Ovary (tissue), 9 donors: ENCODE results near the gene RPL10A. TPM values are rescaled to one million over a fixed set of nuclear protein-coding genes. Genes with fewer than 3 reads are reported as not detected.
"Not testable (repeated sequence)": the region's sequence is repeated elsewhere in the genome, so short reads cannot be mapped to it uniquely, and the experiment has no call there.

Experiments used
- DNase-seq, 5 donors: peaks; one replicate each; pipeline ENCODE4 v3.0.0-alpha.2; 2019 to 2020
- H3K27ac ChIP-seq, 2 donors: fragments of 200-600 bp; one replicate each; pipeline versions ENCODE4 v1.5.1 to v1.8.0; 2019 to 2022
- H3K27me3 ChIP-seq: fragments of 200-600 bp; one replicate; pipeline ENCODE4 v1.8.0; 2022
- H3K36me3 ChIP-seq: fragments of 200-600 bp; sonication (generic); one replicate; pipeline ENCODE4 v1.5.1; 2019
- H3K4me1 ChIP-seq: one replicate; pipeline ENCODE4 v1.8.1; 2013; ENCODE audit warnings: mild to moderate bottlenecking, moderate library complexity; ENCODE audit not compliant: insufficient read depth
- H3K4me3 ChIP-seq: fragments of 200-600 bp; sonication (generic); one replicate; pipeline ENCODE4 v1.5.1; 2017
- H3K9me3 ChIP-seq, 2 donors: fragments of 200-600 bp in 1 of 2; sonication (generic) in 1 of 2; one replicate each; pipeline versions ENCODE4 v1.5.1 to v1.8.1; 2013 to 2019; ENCODE audit warnings: mild to moderate bottlenecking in 1 of 2, moderate library complexity in 1 of 2
- EP300 ChIP-seq: sonication (generic); formaldehyde crosslinking; IDR thresholded peaks from one replicate; pipeline ENCODE4 v1.6.1; 2017; ENCODE audit warnings: antibody characterized with exemption
- POLR2A ChIP-seq: fragments of 450-650 bp; IDR thresholded peaks from one replicate; pipeline ENCODE4 v1.6.1; 2017; ENCODE audit warnings: antibody characterized with exemption, mild to moderate bottlenecking, moderate library complexity
- WGBS, 3 donors: extraction: QIAGEN DNeasy Blood & Tissue Kit in 1 of 3; methylation state at CpG; one replicate each; pipeline versions ENCODE4 v1.1.5 to v1.1.7; 2013 to 2017; 5-methylcytosine and 5-hydroxymethylcytosine counted together
- intact Hi-C, 4 donors: fragments of 100-400 bp; cut with DNase I; formaldehyde crosslinking; loops; one replicate each; pipeline versions ENCODE4 v1.11.0 to v1.15.1; 2022 to 2023
- polyA plus RNA-seq, 2 donors: library from polyadenylated mRNA; stranded (reverse); fragments of 200-250 nt in 1 of 2; fragments of 350-450 nt in 1 of 2; fragmentation: Illumina TruSeq in 1 of 2; extraction: RNeasy Lipid Tissue Mini Kit (QIAGEN cat#74804) in 1 of 2; gene quantifications; one replicate each; pipeline ENCODE4 v1.2.3, GENCODE V29; 2013 to 2014
- total RNA-seq, 7 donors: library from RNA; depleted of rRNA in 2 of 7; stranded (reverse); fragments of >200 nt in 2 of 7; fragmentation: NEBNext Ultra II Directional in 3 of 7; extraction: Animal tissue kit (Norgen Biotek cat#: 25700) in 3 of 7; gene quantifications; one replicate each; pipeline versions ENCODE4 v1.1.0 to v1.2.4, GENCODE V29; 2016 to 2023
- TF ChIP-seq, protein P1 (sequence below), 3 donors: fragments of 450-650 bp in 2 of 3; fragments of 200-600 bp in 1 of 3; IDR thresholded peaks; one replicate each; pipeline versions ENCODE4 v1.5.1 to v1.8.0; 2016 to 2022; ENCODE audit warnings: antibody characterized with exemption in 3 of 3, mild to moderate bottlenecking in 1 of 3
- donor health status: DM: no; HTN: no; CAD: no; lungs with moderate emphysema.
- donor health status: DM: no; HTN: no; CAD: no.
- donor health status: Bipolar disorder and iron deficiency.
- donor health status: DM: yes; HTN: yes; CAD: no.
- donor health status: DM: no; HTN: no; CAD: no.
- donor health status: DM: yes; HTN: yes; CAD: no.

Gene RPL10A
- total and polyA plus RNA-seq, 9 donors = 2,596 to 5,052 (median 3,198) TPM

- no peak overlapping the region for H3K27ac ChIP-seq
- DNase-seq = no peak
- H3K4me3 ChIP-seq = no peak overlapping the region
- no peaks in the 10 kb centered on the region for H3K27me3 ChIP-seq
- 9 to 11% (median 9%) methylated on average over 26 to 32 of the region's 32 CpGs for WGBS, 3 donors
- TF ChIP-seq POLR2A = no peak
- TF ChIP-seq, protein P1, sequence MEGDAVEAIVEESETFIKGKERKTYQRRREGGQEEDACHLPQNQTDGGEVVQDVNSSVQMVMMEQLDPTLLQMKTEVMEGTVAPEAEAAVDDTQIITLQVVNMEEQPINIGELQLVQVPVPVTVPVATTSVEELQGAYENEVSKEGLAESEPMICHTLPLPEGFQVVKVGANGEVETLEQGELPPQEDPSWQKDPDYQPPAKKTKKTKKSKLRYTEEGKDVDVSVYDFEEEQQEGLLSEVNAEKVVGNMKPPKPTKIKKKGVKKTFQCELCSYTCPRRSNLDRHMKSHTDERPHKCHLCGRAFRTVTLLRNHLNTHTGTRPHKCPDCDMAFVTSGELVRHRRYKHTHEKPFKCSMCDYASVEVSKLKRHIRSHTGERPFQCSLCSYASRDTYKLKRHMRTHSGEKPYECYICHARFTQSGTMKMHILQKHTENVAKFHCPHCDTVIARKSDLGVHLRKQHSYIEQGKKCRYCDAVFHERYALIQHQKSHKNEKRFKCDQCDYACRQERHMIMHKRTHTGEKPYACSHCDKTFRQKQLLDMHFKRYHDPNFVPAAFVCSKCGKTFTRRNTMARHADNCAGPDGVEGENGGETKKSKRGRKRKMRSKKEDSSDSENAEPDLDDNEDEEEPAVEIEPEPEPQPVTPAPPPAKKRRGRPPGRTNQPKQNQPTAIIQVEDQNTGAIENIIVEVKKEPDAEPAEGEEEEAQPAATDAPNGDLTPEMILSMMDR (IDR thresholded peaks at IDR 0.05) = no peak
- TF ChIP-seq EP300 = no peak
- intact Hi-C loops = no loop called here
- H3K9me3 ChIP-seq = no peaks in the 10 kb centered on the region
- H3K36me3 ChIP-seq = no peaks in the 10 kb centered on the region
- peaks cover 1% of the 10 kb centered on the region for H3K4me1 ChIP-seq
Observed at GRCh38 chr6:35511562-35511941, 43.4 kb downstream of the RPL10A start.

- Histone ChIP-seq H3K27ac (no peak overlapping the region), H3K27me3 (no peaks in the 10 kb centered on the region), H3K9me3 (no peaks in the 10 kb centered on the region), H3K4me3 (peak overlapping the region; percentile 4), H3K36me3 (no peaks in the 10 kb centered on the region), H3K4me1 (peaks cover 1% of the 10 kb centered on the region)
- TF ChIP-seq, protein P1 (IDR thresholded peaks at IDR 0.05) = no peak
- TF ChIP-seq EP300 (no peak), POLR2A (no peak)
- DNase-seq = no peak
- 0 to 12% (median 8%) methylated on average over 7 to 26 of the region's 26 CpGs for WGBS, 3 donors
- intact Hi-C loops = no loop called here
Observed at GRCh38 chr6:35512006-35512405, 43.8 kb downstream of the RPL10A start.

DNA sequence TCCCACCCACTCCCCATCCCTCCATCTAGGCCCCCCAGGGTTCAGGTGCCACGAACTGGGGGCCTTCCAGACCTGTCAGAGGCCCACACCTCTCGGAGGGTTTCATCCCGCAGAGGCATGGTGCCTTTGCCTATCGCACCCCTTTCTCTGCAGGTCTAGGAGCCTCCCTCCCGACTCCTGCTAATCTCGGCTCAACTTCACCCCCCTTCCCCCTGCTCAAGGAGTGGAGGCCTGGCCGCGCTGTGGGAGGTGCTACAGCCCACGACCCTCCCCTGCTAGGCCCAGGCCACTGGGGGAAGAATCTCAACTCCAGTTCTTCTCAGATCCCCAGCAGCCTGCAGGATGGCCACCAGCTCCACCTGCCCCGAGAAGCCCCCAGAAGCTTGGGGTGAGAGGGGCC, 44.5 kb downstream of the RPL10A start, which contains the start of gene TULP1:
TULP1 (minus strand) TSS at position 157 of the 400 bp plus-strand sequence; CDS start at position 119, 38 bp downstream.
- WGBS, 3 donors = 87 to 94% (median 89%) methylated on average over 10 of the region's 10 CpGs

DNA sequence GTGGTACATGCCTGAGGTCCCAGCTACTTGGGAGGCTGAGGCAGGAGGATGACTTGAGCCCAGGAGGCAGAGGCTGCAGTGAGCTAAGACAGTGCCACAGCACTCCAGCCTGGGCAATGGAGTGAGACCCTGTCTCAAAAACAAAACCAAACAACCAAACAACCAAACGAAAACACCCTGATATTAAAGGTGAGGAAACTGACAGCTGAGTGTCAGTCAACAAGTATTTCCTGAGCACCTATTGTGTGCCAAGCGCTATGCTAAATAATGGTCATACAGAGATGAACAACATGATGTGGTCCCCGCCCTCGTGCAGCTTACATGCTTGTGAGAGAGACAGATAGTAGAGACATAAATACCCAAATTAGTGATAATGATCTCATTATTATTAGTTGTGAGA, 46.4 kb downstream of the RPL10A start:
- H3K4me1 ChIP-seq = peaks cover 1% of the 10 kb centered on the region
- H3K36me3 ChIP-seq = no peaks in the 10 kb centered on the region
- H3K9me3 ChIP-seq = no peaks in the 10 kb centered on the region
- no peak for TF ChIP-seq POLR2A
- no peak for TF ChIP-seq EP300
- TF ChIP-seq, protein P1 (IDR thresholded peaks at IDR 0.05) = no peak
- H3K4me3 ChIP-seq = no peak overlapping the region
- no peak for DNase-seq
- WGBS, 3 donors = 83 to 91% (median 84%) methylated on average over 4 of the region's 4 CpGs
- no peak overlapping the region for H3K27ac ChIP-seq
- intact Hi-C loops = no loop called here
- H3K27me3 ChIP-seq = no peaks in the 10 kb centered on the region

More for the DNA sequence above, 44.5 kb downstream of the RPL10A start, which contains the start of gene TULP1:
- Histone ChIP-seq H3K4me1 (peaks cover 1% of the 10 kb centered on the region), H3K27me3 (no peaks in the 10 kb centered on the region), H3K9me3 (no peaks in the 10 kb centered on the region), H3K36me3 (no peaks in the 10 kb centered on the region), H3K4me3 (peak within 1 kb of the TSS; percentile 4), H3K27ac (no peak within 1 kb of the TSS)
- intact Hi-C loops = no loop called here
- no peak for DNase-seq
- TF ChIP-seq POLR2A (no peak), EP300 (no peak)
- TF ChIP-seq, protein P1 (IDR thresholded peaks at IDR 0.05) = no peak

DNA sequence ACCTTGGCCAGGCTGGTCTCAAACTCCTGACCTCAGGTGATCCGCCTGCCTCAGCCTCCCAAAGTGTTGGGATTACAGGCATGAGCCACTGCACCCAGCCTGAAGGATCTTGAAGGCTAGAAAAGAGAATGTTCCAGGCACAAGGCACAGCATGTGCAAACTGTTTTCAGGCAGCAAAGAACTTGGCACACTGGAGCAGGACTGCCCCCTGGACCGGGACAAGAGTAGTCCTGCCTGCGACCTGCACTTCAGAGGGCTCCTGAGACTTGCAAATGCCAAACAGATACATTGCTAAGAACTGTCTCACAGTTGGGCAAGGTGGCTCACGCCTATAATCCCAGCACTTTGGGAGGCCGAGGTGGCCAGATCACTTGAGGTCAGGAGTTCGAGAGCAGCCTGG, 47.7 kb downstream of the RPL10A start:
- intact Hi-C loops, H3K36me3 ChIP-seq, H3K27ac ChIP-seq, H3K9me3 ChIP-seq, H3K4me3 ChIP-seq, H3K4me1 ChIP-seq, H3K27me3 ChIP-seq, DNase-seq: not testable (repeated sequence)
- 81 to 85% (median 84%) methylated on average over 6 of the region's 6 CpGs for WGBS, 3 donors
